ENCODE data around the gene RIPOR3.
"Not testable (repeated sequence)": the region's sequence is repeated elsewhere in the genome, so short reads cannot be mapped to it uniquely, and the experiment has no call there.

Gene RIPOR3

GRCh38 chr20:50724112-50724725, 32.9 kb upstream of the RIPOR3 start:
- no peak for DNase-seq (ENCODE audit: low spot score)

- DNase-seq (ENCODE audit: low spot score): no peak
Observed at GRCh38 chr20:50723672-50724071, 32.3 kb upstream of the RIPOR3 start.

- DNase-seq (ENCODE audit: low spot score): no peak
Observed at GRCh38 chr20:50722424-50723155, 31.2 kb upstream of the RIPOR3 start.

GRCh38 chr20:50721881-50722281, 30.5 kb upstream of the RIPOR3 start:
- peak; percentile 30 for DNase-seq (ENCODE audit: low spot score)

GRCh38 chr20:50720582-50720981, 29.2 kb upstream of the RIPOR3 start:
- no peak for DNase-seq (ENCODE audit: low spot score)

GRCh38 chr20:50720026-50720425, 28.7 kb upstream of the RIPOR3 start:
- DNase-seq (ENCODE audit: low spot score): no peak

- no peak for DNase-seq (ENCODE audit: low spot score)
Observed at GRCh38 chr20:50719328-50719727, 28.0 kb upstream of the RIPOR3 start.

- no peak for DNase-seq (ENCODE audit: low spot score)
Observed at GRCh38 chr20:50717974-50718761, 26.8 kb upstream of the RIPOR3 start.

- DNase-seq (ENCODE audit: low spot score): no peak
Observed at GRCh38 chr20:50717312-50717711, 26.0 kb upstream of the RIPOR3 start.

- no peak for DNase-seq (ENCODE audit: low spot score)
Observed at GRCh38 chr20:50716518-50716917, 25.2 kb upstream of the RIPOR3 start.

- DNase-seq (ENCODE audit: low spot score): no peak
Observed at GRCh38 chr20:50715694-50716093, 24.4 kb upstream of the RIPOR3 start.

- DNase-seq (ENCODE audit: low spot score): not testable (repeated sequence)
Observed at GRCh38 chr20:50714426-50714825, 23.1 kb upstream of the RIPOR3 start.

GRCh38 chr20:50713657-50714101, 22.3 kb upstream of the RIPOR3 start:
- DNase-seq (ENCODE audit: low spot score): no peak

GRCh38 chr20:50712771-50713656, 21.7 kb upstream of the RIPOR3 start:
- DNase-seq (ENCODE audit: low spot score): no peak

- DNase-seq (ENCODE audit: low spot score): no peak
Observed at GRCh38 chr20:50711113-50711825, 19.9 kb upstream of the RIPOR3 start.

GRCh38 chr20:50710492-50711063, 19.2 kb upstream of the RIPOR3 start:
- DNase-seq (ENCODE audit: low spot score): peak; percentile 82

GRCh38 chr20:50709636-50709973, 18.3 kb upstream of the RIPOR3 start:
- DNase-seq (ENCODE audit: low spot score): no peak

- no peak for DNase-seq (ENCODE audit: low spot score)
Observed at GRCh38 chr20:50708845-50709635, 17.7 kb upstream of the RIPOR3 start.

GRCh38 chr20:50704971-50705370, 13.6 kb upstream of the RIPOR3 start:
- no peak for DNase-seq (ENCODE audit: low spot score)

- DNase-seq (ENCODE audit: low spot score): no peak
Observed at GRCh38 chr20:50704514-50704913, 13.2 kb upstream of the RIPOR3 start.

Data from RKO (cell line).